ENCODE data around the gene OTOG. TPM values are rescaled to one million over a fixed set of nuclear protein-coding genes. Genes with fewer than 3 reads are reported as not detected.

The OTOG gene
- total RNA-seq, 1 experiment from 2014 or later = 0.35 TPM

GRCh38 chr11:17595526-17596309 is 48.7 kb downstream of the OTOG start:
- Mint-ChIP-seq H3K4me1 (peaks cover under 1 to 10% of the 10 kb centered on the region in 2 experiments), H3K27me3 (ENCODE audit: low read depth) (peaks cover 52% of the 10 kb centered on the region), H3K27ac (no peak overlapping the region; a peak in 1 of 7 replicates), H3K36me3 (ENCODE audit: insufficient read depth in 1 of 3, low read depth in 3 of 3) (peaks cover 0 to 4% (median 0%) of the 10 kb centered on the region in 3 experiments; a peak in 2 of 7 replicates), H3K9me3 (peaks cover 3 to 8% of the 10 kb centered on the region in 2 experiments; a peak in 4 of 5 replicates), H3K4me3 (no peak overlapping the region)
- Histone ChIP-seq H3K4ac (ENCODE audit: low read depth, low read length) (no peak overlapping the region), H4K91ac (ENCODE audit: insufficient read length, low read depth, low read length) (no peak overlapping the region), H3K23me2 (ENCODE audit: insufficient read length, low read depth, low read length, poor library complexity, severe bottlenecking) (no peaks in the 10 kb centered on the region), H2BK20ac (ENCODE audit: low read depth, low read length, poor library complexity, severe bottlenecking) (no peak overlapping the region), H3K9me3 (ENCODE audit: control insufficient read depth, low read depth, low read length) (peaks cover 6% of the 10 kb centered on the region), H3K27ac (ENCODE audit: insufficient read length, low read depth, low read length) (no peak overlapping the region), H2BK120ac (ENCODE audit: low read depth, low read length, poor library complexity, severe bottlenecking) (no peak overlapping the region), H4K5ac (ENCODE audit: insufficient read length, low read depth, low read length) (no peak overlapping the region), H3K56ac (ENCODE audit: insufficient read length, low read depth, low read length) (no peak overlapping the region), H4K20me1 (ENCODE audit: control insufficient read depth, insufficient read depth, insufficient read length) (no peaks in the 10 kb centered on the region), H3K14ac (ENCODE audit: insufficient read depth, low read length) (no peak overlapping the region; the same call in 1 of the 2 replicates), H4K8ac (replicated peaks; ENCODE audit: insufficient read length, low read depth, low read length) (no peak overlapping the region), H3K9ac (ENCODE audit: extremely low read depth, insufficient read length, low read length) (no peak overlapping the region), H3K23ac (ENCODE audit: insufficient read length, low read depth, low read length) (no peak overlapping the region), H3K4me1 (ENCODE audit: insufficient read depth, low read length) (no peaks in the 10 kb centered on the region), H3K79me1 (ENCODE audit: insufficient read depth, low read depth, low read length, poor library complexity, severe bottlenecking) (no peaks in the 10 kb centered on the region), H2BK12ac (ENCODE audit: insufficient read length, low read depth, low read length) (no peak overlapping the region), H3T11ph (ENCODE audit: low read length) (no peak overlapping the region), H2AK5ac (ENCODE audit: insufficient read length, low read length) (no peak overlapping the region), H3K27me3 (ENCODE audit: insufficient read depth, low read length) (no peaks in the 10 kb centered on the region), H3K4me2 (ENCODE audit: insufficient read depth, insufficient read length, low read length) (no peak overlapping the region), H3K79me2 (ENCODE audit: insufficient read depth, low read length) (no peaks in the 10 kb centered on the region), H3K18ac (ENCODE audit: insufficient read length, low read depth, low read length) (no peak overlapping the region), H2AFZ (ENCODE audit: low read length) (no peak overlapping the region), H2BK5ac (ENCODE audit: insufficient read length, low read length) (no peak overlapping the region), H2BK15ac (ENCODE audit: low read depth, low read length) (no peak overlapping the region)
- DNase-seq = peak; percentile 12
- no CpG with 5 or more reads among the region's 7 CpGs for WGBS (ENCODE audit: extremely low coverage, insufficient read length, low lambda C conversion rate)
- TF ChIP-seq CTCF (conservative IDR thresholded peaks at IDR 0.05) = no peak
